RWPE1 (cell line): ENCODE measurements around the gene CTNNA3.

Experiments
- CTCF ChIA-PET: fragments of 350-600 bp; sonication (Branson Sonifier 250); formaldehyde crosslinking; extraction: SDS; loops from one replicate; lab custom pipeline; 2021; lab: Yijun Ruan, JAX
- POLR2A ChIA-PET: fragments of 400-600 bp; formaldehyde crosslinking; extraction: SDS; loops from one replicate; lab custom pipeline; 2020; ENCODE audit warnings: antibody characterized with exemption; ENCODE audit not compliant: low non-redundant PET; lab: Yijun Ruan, JAX
- DNase-seq: peaks from one replicate; pipeline ENCODE4 v3.0.0; 2012; ENCODE audit warnings: low spot score
- H3K27ac ChIP-seq: fragments of 450-650 bp; 2 replicates; pipeline ENCODE4 v1.5.1; 2017
- CTCF ChIP-seq: fragments of 450-650 bp; conservative IDR thresholded peaks from 2 replicates; pipeline ENCODE4 v1.5.1; 2017; ENCODE audit warnings: low read depth, mild to moderate bottlenecking

Gene CTNNA3

GRCh38 chr10:66144016-66144415 is 1552.0 kb downstream of the CTNNA3 start:
- ChIA-PET POLR2A (no interaction called here), CTCF (no interaction called here)
- no peak for TF ChIP-seq CTCF
- H3K27ac ChIP-seq: no peak overlapping the region
- no peak for DNase-seq

GRCh38 chr10:66102756-66103155 is 1593.2 kb downstream of the CTNNA3 start:
- TF ChIP-seq CTCF: no peak
- no peak for DNase-seq
- no peak overlapping the region for H3K27ac ChIP-seq
- POLR2A ChIA-PET: no interaction called here
- CTCF ChIA-PET: no interaction called here

GRCh38 chr10:66098595-66099480 is 1597.2 kb downstream of the CTNNA3 start:
- CTCF ChIA-PET: interaction anchor here (0.5 to 0.7 kb wide), 2 partner anchors 29 to 1989 kb away, joined by 3 to 4 read pairs; no protein-coding TSS in a partner anchor

GRCh38 chr10:66095610-66096009 is 1600.4 kb downstream of the CTNNA3 start:
- no peak overlapping the region for H3K27ac ChIP-seq
- no peak for DNase-seq
- ChIA-PET CTCF (no interaction called here), POLR2A (no interaction called here)
- no peak for TF ChIP-seq CTCF

More at GRCh38 chr10:66098595-66099480, 1597.2 kb downstream of the CTNNA3 start:
- no peak for DNase-seq
- TF ChIP-seq CTCF: no peak
- no peak overlapping the region for H3K27ac ChIP-seq
- POLR2A ChIA-PET: no interaction called here

- no peak overlapping the region for H3K27ac ChIP-seq
- CTCF ChIA-PET: interaction anchor here (0.5 kb wide), 1 partner anchor 59 kb away, joined by 3 read pairs; no protein-coding TSS in a partner anchor
- no peak for DNase-seq
- no peak for TF ChIP-seq CTCF
- POLR2A ChIA-PET: no interaction called here
Observed at GRCh38 chr10:66085906-66086305, 1610.1 kb downstream of the CTNNA3 start.

GRCh38 chr10:66071907-66072306 is 1624.1 kb downstream of the CTNNA3 start:
- CTCF ChIA-PET: no interaction called here
- POLR2A ChIA-PET: no interaction called here
- H3K27ac ChIP-seq: no peak overlapping the region
- DNase-seq: no peak
- no peak for TF ChIP-seq CTCF
